BLaER1 treated with 17β-estradiol and CSF1 and Interleukin-3, amounts not matched to agents 10 nM and 100 nM (cell line): Measurements from ENCODE around the gene KLC3.

Source experiments
- H3K27ac ChIP-seq, 11 experiments: shearing (Covaris generic); formaldehyde crosslinking; 2 replicates each; pipeline ENCODE4 v1.8.1; 2022
- H3K27me3 ChIP-seq, 11 experiments: shearing (Covaris generic); formaldehyde crosslinking; 2 replicates each; pipeline ENCODE4 v1.8.1; 2022
- H3K36me3 ChIP-seq, 11 experiments: shearing (Covaris generic); formaldehyde crosslinking; 2 replicates each; pipeline ENCODE4 v1.8.1; 2022
- H3K4me1 ChIP-seq, 10 experiments: shearing (Covaris generic); formaldehyde crosslinking; 2 replicates each; pipeline ENCODE4 v1.8.1; 2022
- H3K4me2 ChIP-seq, 11 experiments: shearing (Covaris generic); formaldehyde crosslinking; 2 replicates each; pipeline ENCODE4 v1.8.1; 2022
- H3K4me3 ChIP-seq, 10 experiments: shearing (Covaris generic); formaldehyde crosslinking; 2 replicates each; pipeline ENCODE4 v1.8.1; 2022
- H3K9ac ChIP-seq, 11 experiments: shearing (Covaris generic); formaldehyde crosslinking; 2 replicates each; pipeline ENCODE4 v1.8.1; 2022
- H3K9me3 ChIP-seq, 11 experiments: shearing (Covaris generic); formaldehyde crosslinking; replicated peaks in 1 of 11; 2 replicates each; pipeline ENCODE4 v1.8.1; 2022
- H4K20me1 ChIP-seq, 11 experiments: shearing (Covaris generic); formaldehyde crosslinking; 2 replicates each; pipeline ENCODE4 v1.8.1; 2022
- Cebpa-rat ChIP-seq, 11 experiments: shearing (Covaris generic); IDR thresholded peaks; 2 replicates each; pipeline ENCODE4 v1.8.1; 2022

The KLC3 gene

GRCh38 chr19:45340899-45341453, 426 bp downstream of the KLC3 start:
- no peaks in the 10 kb centered on the region for H3K36me3 ChIP-seq
- peaks cover 14 to 23% (median 18%) of the 10 kb centered on the region in 11 experiments for H3K27me3 ChIP-seq
- H4K20me1 ChIP-seq = no peaks in the 10 kb centered on the region
- peak overlapping the region; percentile 80 to 92 (median 86) for H3K4me2 ChIP-seq
- no peak overlapping the region for H3K27ac ChIP-seq
- H3K4me1 ChIP-seq = peaks cover 4 to 17% (median 8%) of the 10 kb centered on the region in 10 experiments; a peak in 15 of 20 replicates
- no peaks in the 10 kb centered on the region for H3K9me3 ChIP-seq
- TF ChIP-seq Cebpa-rat (IDR thresholded peaks at IDR 0.05) = no peak
- H3K4me3 ChIP-seq = peak overlapping the region; percentile 38 to 66 (median 50)
- H3K9ac ChIP-seq = peak overlapping the region; percentile 13 to 66 (median 44); a peak in 15 of 22 replicates

GRCh38 chr19:45342911-45343310, 2.4 kb downstream of the KLC3 start:
- H3K4me3 ChIP-seq = no peak overlapping the region
- H3K27ac ChIP-seq = no peak overlapping the region
- peaks cover 14 to 32% (median 23%) of the 10 kb centered on the region in 11 experiments for H3K27me3 ChIP-seq
- H3K4me2 ChIP-seq = no peak overlapping the region
- no peak for TF ChIP-seq Cebpa-rat (IDR thresholded peaks at IDR 0.05)
- no peaks in the 10 kb centered on the region for H3K36me3 ChIP-seq
- peaks cover 4 to 17% (median 8%) of the 10 kb centered on the region in 10 experiments; a peak in 15 of 20 replicates for H3K4me1 ChIP-seq
- H3K9ac ChIP-seq = no peak overlapping the region
- H4K20me1 ChIP-seq = peaks cover 0 to 5% (median 0%) of the 10 kb centered on the region in 11 experiments; a peak in 2 of 22 replicates
- no peaks in the 10 kb centered on the region for H3K9me3 ChIP-seq

- no peak overlapping the region for H3K4me3 ChIP-seq
- H3K4me2 ChIP-seq = no peak overlapping the region
- peaks cover 0 to 7% (median 0%) of the 10 kb centered on the region in 11 experiments; a peak in 2 of 22 replicates for H3K36me3 ChIP-seq
- peaks cover 0 to 15% (median 0%) of the 10 kb centered on the region in 11 experiments; a peak in 2 of 22 replicates for H4K20me1 ChIP-seq
- no peak overlapping the region for H3K27ac ChIP-seq
- peaks cover 14 to 30% (median 23%) of the 10 kb centered on the region in 11 experiments for H3K27me3 ChIP-seq
- TF ChIP-seq Cebpa-rat (IDR thresholded peaks at IDR 0.05) = no peak
- no peaks in the 10 kb centered on the region for H3K9me3 ChIP-seq
- H3K9ac ChIP-seq = no peak overlapping the region
- H3K4me1 ChIP-seq = peaks cover 4 to 9% (median 8%) of the 10 kb centered on the region in 10 experiments; a peak in 15 of 20 replicates
Observed at GRCh38 chr19:45344621-45345505, 4.3 kb downstream of the KLC3 start.

- no peak overlapping the region for H3K9ac ChIP-seq
- no peaks in the 10 kb centered on the region for H3K9me3 ChIP-seq
- H3K36me3 ChIP-seq = peaks cover 0 to 13% (median 3%) of the 10 kb centered on the region in 11 experiments; a peak in 6 of 22 replicates
- no peak overlapping the region for H3K4me3 ChIP-seq
- no peak overlapping the region for H3K4me2 ChIP-seq
- peaks cover 0 to 15% (median 0%) of the 10 kb centered on the region in 11 experiments; a peak in 2 of 22 replicates for H4K20me1 ChIP-seq
- H3K4me1 ChIP-seq = peaks cover 2 to 6% (median 4%) of the 10 kb centered on the region in 10 experiments; a peak in 15 of 20 replicates
- TF ChIP-seq Cebpa-rat (IDR thresholded peaks at IDR 0.05) = no peak
- peaks cover 9 to 24% (median 17%) of the 10 kb centered on the region in 11 experiments for H3K27me3 ChIP-seq
- H3K27ac ChIP-seq = no peak overlapping the region
Observed at GRCh38 chr19:45345506-45345860, 4.9 kb downstream of the KLC3 start.

GRCh38 chr19:45346449-45346848, 5.9 kb downstream of the KLC3 start:
- peaks cover 0 to 23% (median 9%) of the 10 kb centered on the region in 11 experiments; a peak in 19 of 22 replicates for H3K36me3 ChIP-seq
- H3K4me3 ChIP-seq = no peak overlapping the region
- no peak overlapping the region for H3K27ac ChIP-seq
- H3K9ac ChIP-seq = no peak overlapping the region
- H3K27me3 ChIP-seq = peaks cover 0 to 15% (median 7%) of the 10 kb centered on the region in 11 experiments; a peak in 10 of 22 replicates
- peaks cover 0 to 21% (median 0%) of the 10 kb centered on the region in 11 experiments; a peak in 2 of 22 replicates for H4K20me1 ChIP-seq
- no peaks in the 10 kb centered on the region for H3K4me1 ChIP-seq
- no peak for TF ChIP-seq Cebpa-rat (IDR thresholded peaks at IDR 0.05)
- H3K9me3 ChIP-seq = no peaks in the 10 kb centered on the region
- no peak overlapping the region for H3K4me2 ChIP-seq

GRCh38 chr19:45347570-45348366, 7.2 kb downstream of the KLC3 start:
- Histone ChIP-seq H3K9ac (no peak overlapping the region), H3K4me1 (no peaks in the 10 kb centered on the region), H4K20me1 (peaks cover 0 to 32% (median 0%) of the 10 kb centered on the region in 11 experiments; a peak in 3 of 22 replicates), H3K4me3 (no peak overlapping the region), H3K9me3 (no peaks in the 10 kb centered on the region), H3K27ac (no peak overlapping the region), H3K27me3 (peaks cover 0 to 11% (median 6%) of the 10 kb centered on the region in 11 experiments; a peak in 8 of 22 replicates), H3K36me3 (peaks cover 10 to 36% (median 20%) of the 10 kb centered on the region in 11 experiments), H3K4me2 (no peak overlapping the region)
- TF ChIP-seq Cebpa-rat (IDR thresholded peaks at IDR 0.05) = no peak

- Histone ChIP-seq H3K27me3 (peaks cover 0 to 11% (median 6%) of the 10 kb centered on the region in 11 experiments; a peak in 8 of 22 replicates), H4K20me1 (peaks cover 0 to 37% (median 0%) of the 10 kb centered on the region in 11 experiments; a peak in 4 of 22 replicates), H3K4me2 (no peak overlapping the region), H3K36me3 (peaks cover 18 to 44% (median 28%) of the 10 kb centered on the region in 11 experiments), H3K9ac (no peak overlapping the region), H3K27ac (no peak overlapping the region), H3K4me1 (no peaks in the 10 kb centered on the region), H3K4me3 (no peak overlapping the region), H3K9me3 (no peaks in the 10 kb centered on the region)
- TF ChIP-seq Cebpa-rat (IDR thresholded peaks at IDR 0.05) = peak in 4 of 11 experiments; percentile 17 to 55 (median 27); a peak in 2 of 22 replicates
Observed at GRCh38 chr19:45348367-45349125, 8.0 kb downstream of the KLC3 start.

- H3K27ac ChIP-seq = no peak overlapping the region
- no peaks in the 10 kb centered on the region for H3K4me1 ChIP-seq
- TF ChIP-seq Cebpa-rat (IDR thresholded peaks at IDR 0.05) = no peak
- H3K36me3 ChIP-seq = peaks cover 23 to 49% (median 33%) of the 10 kb centered on the region in 11 experiments
- no peak overlapping the region for H3K9ac ChIP-seq
- peaks cover 0 to 11% (median 6%) of the 10 kb centered on the region in 11 experiments; a peak in 8 of 22 replicates for H3K27me3 ChIP-seq
- peaks cover 0 to 42% (median 0%) of the 10 kb centered on the region in 11 experiments; a peak in 4 of 22 replicates for H4K20me1 ChIP-seq
- no peaks in the 10 kb centered on the region for H3K9me3 ChIP-seq
- no peak overlapping the region for H3K4me3 ChIP-seq
- no peak overlapping the region for H3K4me2 ChIP-seq
Observed at GRCh38 chr19:45349126-45349415, 8.5 kb downstream of the KLC3 start.
